Thyroid gland (tissue), 4 donors: ENCODE data around the gene GPC6.

Experiments used
- CTCF ChIP-seq, 6 experiments: fragments of 200-600 bp in 3 of 6; fragments of 450-650 bp in 3 of 6; sonication (generic) in 3 of 6; IDR thresholded peaks; one replicate each; pipeline ENCODE4 v1.5.1; 2016 to 2019; ENCODE audit warnings: antibody characterized with exemption in 6 of 6, mild to moderate bottlenecking in 2 of 6, inconsistent platforms in 1 of 6, moderate library complexity in 1 of 6
- POLR2A ChIP-seq, 2 donors: fragments of 450-650 bp; IDR thresholded peaks; one replicate each; pipeline ENCODE4 v1.6.1; 2017; ENCODE audit warnings: antibody characterized with exemption in 2 of 2, mild to moderate bottlenecking in 2 of 2, moderate library complexity in 1 of 2

GRCh38 chr13:94303644-94304174, 1077.1 kb downstream of the GPC6 start:
- TF ChIP-seq CTCF (IDR thresholded peaks at IDR 0.05): no peak
- no peak for TF ChIP-seq POLR2A (IDR thresholded peaks at IDR 0.05)
